GM21390 (cell line): ENCODE data around the gene MYO5A.

ENCODE experiments used
- ATAC-seq: cut with Tn5 transposase; IDR thresholded peaks from one replicate; pipeline ENCODE4 v1.9.1; 2021; ENCODE audit not compliant: unreplicated experiment

MYO5A gene

GRCh38 chr15:52337198-52337853 lies 191.4 kb downstream of the MYO5A start:
- no peak for ATAC-seq

- ATAC-seq = no peak
Observed at GRCh38 chr15:52336529-52336928, 192.2 kb downstream of the MYO5A start.

DNA sequence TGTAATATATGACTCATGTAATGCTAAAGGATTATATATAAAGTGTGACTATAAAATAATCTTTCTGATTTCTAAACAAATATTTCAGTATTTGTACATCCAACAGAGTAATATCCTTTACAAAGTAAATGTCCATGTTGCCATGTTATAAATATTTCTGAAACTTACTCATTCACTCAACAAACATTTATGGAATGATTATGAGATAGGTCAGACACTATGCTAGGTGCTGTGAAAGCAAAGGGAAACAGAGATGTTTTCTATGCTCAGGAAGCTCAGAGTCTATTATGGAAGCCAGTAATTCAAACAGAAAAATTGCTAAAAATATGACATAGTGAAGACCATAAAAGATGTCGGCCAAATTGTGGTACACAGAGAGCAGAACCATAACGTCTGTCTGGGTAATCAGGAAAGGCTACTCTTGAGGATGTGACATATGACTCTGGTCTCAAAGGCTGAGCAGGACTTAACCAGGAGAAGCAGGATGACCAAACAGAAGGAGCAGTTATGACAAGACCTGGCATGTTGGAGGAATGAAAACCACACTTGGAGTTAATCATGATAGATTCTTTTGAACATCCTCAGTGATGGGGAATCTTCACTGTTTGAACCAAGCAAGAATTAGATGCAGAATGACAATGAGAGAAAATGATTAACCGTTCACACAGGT lies 194.1 kb downstream of the MYO5A start:
- ATAC-seq = no peak

- peak; percentile 84 for ATAC-seq
Observed at GRCh38 chr15:52331490-52332240, 197.0 kb downstream of the MYO5A start.

DNA sequence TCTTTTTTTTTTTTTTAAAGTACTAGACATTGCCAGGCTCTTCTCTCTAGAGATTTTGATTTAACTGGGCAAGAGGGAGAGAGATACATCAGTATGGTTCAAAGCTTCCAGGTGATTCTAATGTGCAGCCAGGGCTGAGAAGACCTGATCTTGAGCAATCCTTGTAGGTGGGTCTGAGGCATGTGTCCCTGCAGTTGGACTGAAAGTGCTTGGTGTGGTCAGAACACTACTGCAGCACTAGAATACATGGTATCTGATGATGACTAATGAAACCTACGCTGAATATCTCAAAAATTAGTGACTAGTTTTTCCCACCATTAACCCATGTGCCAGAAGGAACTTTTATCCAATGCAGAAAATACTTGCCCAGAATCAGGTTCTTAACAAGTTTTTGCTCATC lies 198.7 kb downstream of the MYO5A start:
- ATAC-seq = no peak

GRCh38 chr15:52329150-52329549 lies 199.5 kb downstream of the MYO5A start:
- ATAC-seq = no peak

GRCh38 chr15:52328680-52329079 lies 200.0 kb downstream of the MYO5A start:
- no peak for ATAC-seq

DNA sequence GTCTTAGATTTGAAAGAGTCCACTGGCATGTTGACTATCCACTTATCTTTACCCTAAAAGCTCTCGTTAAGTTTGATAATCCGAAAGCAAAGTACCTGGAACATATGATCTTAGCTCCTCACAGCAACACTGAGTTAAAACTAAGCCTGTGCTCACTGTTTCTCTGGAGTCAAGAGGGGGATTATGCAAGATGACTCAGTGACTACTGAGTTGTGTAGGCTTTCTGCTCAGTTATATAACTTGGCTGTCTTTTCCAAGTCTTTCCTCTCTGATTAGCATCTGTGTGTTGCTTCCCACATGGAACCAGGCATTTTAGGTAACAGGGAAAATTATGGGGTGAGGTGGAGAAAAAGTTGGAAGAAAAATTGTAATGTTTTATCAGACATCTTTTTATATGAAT lies 201.9 kb downstream of the MYO5A start:
- no peak for ATAC-seq

- no peak for ATAC-seq
Observed at GRCh38 chr15:52324109-52324508, 204.6 kb downstream of the MYO5A start.

DNA sequence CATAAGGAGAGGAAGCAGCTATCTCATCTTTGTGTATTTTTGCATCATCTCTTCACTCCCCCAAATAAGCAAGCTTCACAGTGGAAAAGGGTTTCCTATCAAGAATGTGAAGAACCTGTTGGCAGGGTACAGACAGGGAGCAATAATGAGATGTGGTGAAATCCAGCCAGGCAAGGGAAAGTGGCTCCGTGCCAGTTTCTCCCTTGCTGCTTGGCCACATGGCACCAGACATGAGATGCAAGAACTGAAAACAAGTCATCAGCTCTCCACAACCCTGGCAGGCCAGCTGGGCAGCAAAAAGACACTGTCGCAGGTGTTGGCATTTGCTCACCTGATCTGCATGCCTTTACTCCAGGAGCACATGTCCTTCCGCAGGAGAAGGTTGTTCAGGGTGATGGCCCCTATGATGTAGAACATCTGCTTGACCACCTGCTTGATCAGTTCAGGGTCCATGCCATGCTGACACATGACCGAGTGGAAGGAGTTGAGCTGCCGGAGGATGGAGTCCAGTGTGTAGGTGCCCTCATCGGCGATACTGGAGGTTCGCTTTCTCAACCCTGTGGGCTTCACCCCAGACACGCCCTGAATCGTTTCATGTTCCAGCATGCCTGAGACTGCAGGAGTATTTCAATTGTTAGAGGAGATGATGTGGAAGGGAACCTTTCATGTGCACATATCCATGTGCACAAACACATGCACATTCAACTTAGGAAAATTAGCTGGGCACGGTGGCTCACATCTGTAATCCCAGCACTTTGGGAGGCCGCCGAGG lies 209.8 kb downstream of the MYO5A start:
- ATAC-seq = no peak

GRCh38 chr15:52317688-52318087 lies 211.0 kb downstream of the MYO5A start:
- ATAC-seq = no peak

GRCh38 chr15:52317022-52317421 lies 211.7 kb downstream of the MYO5A start:
- no peak for ATAC-seq

GRCh38 chr15:52309154-52309548 lies 219.5 kb downstream of the MYO5A start:
- ATAC-seq = peak; percentile 75

- ATAC-seq = peak; percentile 80
Observed at GRCh38 chr15:52308446-52309153, 220.1 kb downstream of the MYO5A start.

GRCh38 chr15:52307847-52308246 lies 220.8 kb downstream of the MYO5A start:
- no peak for ATAC-seq

GRCh38 chr15:52306270-52306669 lies 222.4 kb downstream of the MYO5A start:
- ATAC-seq = no peak

DNA sequence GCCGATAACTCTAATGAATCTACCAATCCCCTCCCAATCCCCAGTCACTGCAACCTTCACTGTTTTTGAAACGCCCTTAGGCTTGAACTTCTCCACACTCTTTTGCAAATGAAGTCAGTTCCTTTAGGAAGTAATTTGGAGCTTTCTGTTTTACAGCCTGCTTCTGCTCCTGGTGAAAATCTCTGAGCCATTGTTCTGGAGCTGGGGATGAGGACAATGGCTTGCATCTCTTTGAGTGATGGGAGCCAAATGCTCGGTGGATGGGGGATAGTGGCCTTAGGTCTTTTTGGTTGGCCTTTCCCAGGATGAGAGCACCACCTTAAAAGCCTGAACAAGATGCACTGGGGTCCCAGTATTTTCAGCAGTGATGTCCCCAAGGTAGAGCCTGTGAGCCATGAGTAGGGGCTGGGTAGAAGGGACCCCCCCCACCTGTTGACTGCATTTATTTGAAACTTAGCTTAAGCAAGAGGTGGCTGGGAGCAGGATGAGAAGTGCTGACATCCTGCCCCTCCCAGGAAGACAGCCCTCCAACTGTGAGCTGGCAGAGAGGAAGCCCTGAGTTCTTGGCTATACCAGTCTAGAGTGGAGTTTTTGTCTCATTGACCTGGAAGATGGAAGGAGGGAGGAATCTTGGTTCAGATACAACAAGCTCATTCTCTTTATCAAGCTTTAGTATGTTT lies 225.4 kb downstream of the MYO5A start:
- no peak for ATAC-seq

- no peak for ATAC-seq
Observed at GRCh38 chr15:52301265-52301847, 227.3 kb downstream of the MYO5A start.

GRCh38 chr15:52295421-52296001 lies 233.2 kb downstream of the MYO5A start, which contains the start of gene MYO5C:
TSS of gene MYO5C (minus strand) at chr15:52295804. CDS start at chr15:52295636, 168 bp downstream.
- ATAC-seq = no peak
